Ovary (tissue), 3 donors: ENCODE data around the gene NLGN1.

ENCODE experiments used
- EP300 ChIP-seq: sonication (generic); formaldehyde crosslinking; IDR thresholded peaks from one replicate; pipeline ENCODE4 v1.6.1; 2017; ENCODE audit warnings: antibody characterized with exemption
- POLR2A ChIP-seq: fragments of 450-650 bp; IDR thresholded peaks from one replicate; pipeline ENCODE4 v1.6.1; 2017; ENCODE audit warnings: antibody characterized with exemption, mild to moderate bottlenecking, moderate library complexity
- TF ChIP-seq, protein P1 (sequence below), 3 donors: fragments of 450-650 bp in 2 of 3; fragments of 200-600 bp in 1 of 3; IDR thresholded peaks; one replicate each; pipeline versions ENCODE4 v1.5.1 to v1.8.0; 2016 to 2022; ENCODE audit warnings: antibody characterized with exemption in 3 of 3, mild to moderate bottlenecking in 1 of 3
- donor health status: DM: no; HTN: no; CAD: no.

DNA sequence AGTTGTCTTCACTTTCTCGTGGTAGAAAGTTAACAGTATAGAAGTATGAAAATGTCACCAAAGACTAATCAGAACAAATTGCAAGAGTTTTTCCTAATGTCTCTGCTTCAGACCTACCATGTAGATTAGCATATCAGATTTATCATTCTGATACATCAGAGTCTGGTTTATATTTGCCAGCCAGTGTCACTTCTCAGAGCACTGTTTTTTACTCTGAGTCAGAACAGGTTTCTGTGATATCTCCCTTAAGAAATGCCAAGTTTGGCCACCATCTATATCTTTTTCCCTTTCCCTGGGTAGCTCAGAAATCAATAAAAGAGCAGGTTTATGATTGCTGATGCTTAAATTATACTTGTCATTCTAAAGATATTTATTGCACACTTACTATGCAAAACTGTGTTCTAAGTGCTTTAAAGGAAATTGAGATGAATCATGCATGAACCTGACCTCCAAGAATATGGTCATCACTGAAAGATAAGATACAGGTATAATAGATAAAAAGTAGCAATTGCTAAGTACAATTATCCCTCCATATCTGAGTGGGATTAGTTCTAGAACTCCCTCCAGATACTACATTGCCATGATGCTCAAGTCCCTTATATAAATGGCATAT lies 788.9 kb downstream of the NLGN1 start:
- TF ChIP-seq, protein P1, sequence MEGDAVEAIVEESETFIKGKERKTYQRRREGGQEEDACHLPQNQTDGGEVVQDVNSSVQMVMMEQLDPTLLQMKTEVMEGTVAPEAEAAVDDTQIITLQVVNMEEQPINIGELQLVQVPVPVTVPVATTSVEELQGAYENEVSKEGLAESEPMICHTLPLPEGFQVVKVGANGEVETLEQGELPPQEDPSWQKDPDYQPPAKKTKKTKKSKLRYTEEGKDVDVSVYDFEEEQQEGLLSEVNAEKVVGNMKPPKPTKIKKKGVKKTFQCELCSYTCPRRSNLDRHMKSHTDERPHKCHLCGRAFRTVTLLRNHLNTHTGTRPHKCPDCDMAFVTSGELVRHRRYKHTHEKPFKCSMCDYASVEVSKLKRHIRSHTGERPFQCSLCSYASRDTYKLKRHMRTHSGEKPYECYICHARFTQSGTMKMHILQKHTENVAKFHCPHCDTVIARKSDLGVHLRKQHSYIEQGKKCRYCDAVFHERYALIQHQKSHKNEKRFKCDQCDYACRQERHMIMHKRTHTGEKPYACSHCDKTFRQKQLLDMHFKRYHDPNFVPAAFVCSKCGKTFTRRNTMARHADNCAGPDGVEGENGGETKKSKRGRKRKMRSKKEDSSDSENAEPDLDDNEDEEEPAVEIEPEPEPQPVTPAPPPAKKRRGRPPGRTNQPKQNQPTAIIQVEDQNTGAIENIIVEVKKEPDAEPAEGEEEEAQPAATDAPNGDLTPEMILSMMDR (IDR thresholded peaks at IDR 0.05) = no peak
- TF ChIP-seq EP300 (no peak), POLR2A (no peak)
